HG02642 (cell line): Measurements from ENCODE around the gene QRFP.

Experiments used
- ATAC-seq: cut with Tn5 transposase; IDR thresholded peaks from one replicate; pipeline ENCODE4 v1.9.1; 2021; ENCODE audit warnings: mild to moderate bottlenecking; ENCODE audit not compliant: unreplicated experiment, poor library complexity

The QRFP gene, protein sequence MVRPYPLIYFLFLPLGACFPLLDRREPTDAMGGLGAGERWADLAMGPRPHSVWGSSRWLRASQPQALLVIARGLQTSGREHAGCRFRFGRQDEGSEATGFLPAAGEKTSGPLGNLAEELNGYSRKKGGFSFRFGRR

DNA sequence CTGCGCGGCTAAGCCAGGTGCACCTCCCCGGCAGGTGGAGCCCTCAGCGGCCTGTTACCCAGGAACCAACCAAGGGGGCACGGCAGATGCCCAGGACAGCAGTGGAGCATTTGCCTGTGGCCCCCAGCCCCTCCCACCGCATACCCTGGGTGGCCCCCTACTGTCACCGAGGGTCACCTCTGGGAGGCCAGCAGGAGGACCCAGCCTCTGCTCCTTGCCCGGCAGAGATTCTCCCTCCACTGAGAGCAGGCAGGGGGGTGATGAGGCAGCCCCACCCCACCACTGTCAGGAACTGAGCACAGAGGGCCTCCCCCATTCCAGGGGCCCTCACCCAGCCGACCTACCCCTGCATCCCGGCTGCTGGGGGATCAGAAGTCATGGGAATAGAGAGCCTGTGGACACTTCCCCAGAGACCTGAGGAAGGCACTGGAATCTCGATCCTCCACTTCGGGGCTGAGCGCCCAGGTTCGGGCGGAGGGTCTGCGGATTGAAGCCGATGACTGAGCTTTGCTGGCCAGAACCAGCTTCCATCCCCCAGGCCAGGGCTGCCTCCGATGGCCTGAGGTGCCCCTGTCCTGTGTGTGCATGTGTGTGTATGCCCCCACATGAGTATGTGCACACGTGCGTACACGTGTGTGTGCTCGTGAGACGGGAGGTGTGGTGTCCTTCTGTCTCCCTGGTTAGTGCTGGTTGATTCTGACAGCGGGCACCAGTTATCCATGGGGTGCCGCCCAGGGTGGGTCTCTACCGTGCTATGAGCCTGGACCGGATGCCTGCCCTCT lies at the start of gene QRFP:
QRFP (minus strand) TSS at position 580 of the 782 bp plus-strand sequence. CDS start 2,974 bp downstream, outside the sequence.
- no peak for ATAC-seq

- ATAC-seq = no peak
Observed at GRCh38 chr9:130945173-130945572, 48.6 kb upstream of the QRFP start.

DNA sequence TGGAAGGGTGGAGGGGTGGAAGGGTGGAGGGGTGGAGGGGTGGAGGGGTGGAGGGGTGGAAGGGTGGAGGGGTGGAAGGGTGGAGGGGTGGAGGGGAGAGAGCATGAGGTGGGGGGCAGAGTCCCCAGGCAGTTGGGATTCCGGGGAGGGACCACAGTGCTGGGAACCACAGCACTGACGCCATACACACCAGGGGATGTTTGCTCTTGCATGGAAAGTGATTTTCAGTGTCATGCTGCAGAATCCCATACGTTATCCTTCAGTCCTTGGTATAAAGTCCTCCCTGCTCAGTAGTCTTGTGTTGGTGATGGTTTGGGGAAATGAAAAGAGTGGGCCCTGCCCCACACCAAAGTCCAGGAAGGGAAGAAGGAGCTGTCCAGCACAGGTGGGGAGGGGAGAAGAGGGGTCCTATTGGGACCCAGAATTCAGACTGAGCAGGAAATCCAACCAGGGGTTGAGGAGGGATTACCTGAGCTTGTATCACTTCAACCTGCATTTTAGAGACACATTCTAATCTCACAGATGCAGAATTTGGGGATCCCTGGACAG lies 48.0 kb upstream of the QRFP start:
- ATAC-seq = no peak

GRCh38 chr9:130943777-130944176 lies 47.2 kb upstream of the QRFP start:
- no peak for ATAC-seq

DNA sequence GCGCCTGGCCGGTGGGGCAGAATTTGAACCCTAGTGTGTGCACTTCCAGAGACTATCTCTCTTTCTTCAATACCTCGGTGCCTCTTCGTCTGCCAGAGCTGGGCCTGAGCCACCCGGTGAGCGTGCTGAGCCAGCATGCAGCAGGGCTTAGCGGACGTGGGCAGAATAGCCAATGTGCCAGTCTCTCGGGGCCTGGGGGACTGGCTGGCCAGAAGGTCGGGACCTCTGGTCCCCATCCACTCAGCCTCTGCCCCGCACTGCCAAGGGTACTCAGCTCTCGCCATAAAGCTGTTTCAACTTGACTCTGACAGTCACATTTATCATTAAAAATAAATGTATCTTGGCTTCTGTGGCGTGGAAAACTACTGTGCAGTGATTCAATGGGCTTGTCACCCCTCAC lies 46.6 kb upstream of the QRFP start:
- ATAC-seq = no peak

- no peak for ATAC-seq
Observed at GRCh38 chr9:130942679-130943078, 46.1 kb upstream of the QRFP start.

- no peak for ATAC-seq
Observed at GRCh38 chr9:130942084-130942483, 45.5 kb upstream of the QRFP start.

GRCh38 chr9:130940693-130941576 lies 44.3 kb upstream of the QRFP start:
- ATAC-seq = peak; percentile 62

GRCh38 chr9:130940027-130940549 lies 43.5 kb upstream of the QRFP start:
- no peak for ATAC-seq

DNA sequence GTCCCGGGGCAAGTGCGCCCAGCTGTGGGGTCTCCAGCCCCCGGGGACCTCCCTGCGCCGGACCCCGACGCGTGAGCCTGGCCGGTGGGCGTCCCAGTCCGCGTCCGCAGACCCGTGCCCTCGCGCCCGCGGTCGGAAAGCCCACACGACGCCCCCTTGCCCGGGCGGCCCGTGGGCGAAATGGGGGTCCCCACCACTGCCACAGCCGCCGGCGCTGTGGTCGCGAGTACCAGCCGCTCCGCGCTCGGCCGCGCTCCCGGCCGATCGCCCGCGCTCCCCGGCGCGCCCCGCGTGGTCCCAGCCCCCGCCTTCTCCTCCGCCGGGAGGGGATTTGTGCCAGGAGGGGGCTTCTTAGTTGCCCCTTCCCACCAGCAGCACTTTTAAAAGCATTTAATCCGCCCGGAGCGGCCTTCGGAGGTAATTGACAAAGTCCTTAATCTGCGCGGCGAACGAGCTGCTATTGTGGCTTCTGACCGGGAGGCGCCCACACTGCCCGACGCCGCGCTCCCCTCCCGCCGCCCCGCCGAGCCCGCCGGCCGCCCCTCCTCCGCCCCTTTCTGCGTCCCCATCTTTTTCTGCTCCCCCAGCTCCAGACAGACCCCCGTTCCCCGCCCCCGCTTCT lies 42.9 kb upstream of the QRFP start:
- ATAC-seq = no peak

DNA sequence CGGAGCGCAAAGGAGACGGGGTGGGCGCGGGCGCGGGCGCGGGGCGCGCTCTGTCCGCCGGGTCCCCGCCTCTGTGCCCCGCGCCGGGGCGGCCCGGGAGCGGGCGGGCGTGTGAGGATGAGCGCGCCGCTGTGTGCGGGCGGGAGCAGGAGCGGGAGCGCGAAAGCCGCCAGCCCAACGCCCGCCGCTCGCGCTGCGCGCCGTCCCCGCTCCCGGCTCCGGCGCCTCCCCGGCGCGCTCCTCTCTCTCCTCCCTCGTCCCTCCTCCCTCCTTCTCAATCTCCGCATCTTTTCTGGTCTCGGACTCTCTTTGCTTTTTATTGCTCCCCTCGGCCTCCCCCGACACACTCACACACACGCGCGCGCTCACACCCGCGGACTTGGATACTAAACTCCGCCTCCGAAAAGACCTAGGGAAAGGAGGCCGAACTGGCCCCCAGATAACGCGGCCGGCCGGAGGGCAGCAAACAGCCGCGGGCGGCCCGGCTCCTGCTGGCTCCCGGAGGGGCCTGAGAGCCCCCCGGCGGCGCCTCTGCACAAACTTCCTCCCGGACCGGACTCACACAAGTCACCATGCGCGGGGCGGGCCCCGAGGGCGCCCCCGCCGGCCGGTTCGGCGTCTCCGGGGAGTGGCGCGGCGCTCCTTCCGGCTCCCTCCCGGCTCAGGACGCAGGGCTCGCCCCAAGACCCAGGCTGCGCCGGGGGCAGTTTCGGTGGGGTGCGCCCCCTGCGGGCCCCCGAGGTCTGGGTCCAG lies 42.2 kb upstream of the QRFP start, which contains the start of gene FIBCD1:
FIBCD1 (minus strand) TSS at position 596 of the 753 bp plus-strand sequence. CDS start 640 bp downstream, outside the sequence.
- no peak for ATAC-seq

GRCh38 chr9:130938184-130938651 lies 41.6 kb upstream of the QRFP start:
- no peak for ATAC-seq

DNA sequence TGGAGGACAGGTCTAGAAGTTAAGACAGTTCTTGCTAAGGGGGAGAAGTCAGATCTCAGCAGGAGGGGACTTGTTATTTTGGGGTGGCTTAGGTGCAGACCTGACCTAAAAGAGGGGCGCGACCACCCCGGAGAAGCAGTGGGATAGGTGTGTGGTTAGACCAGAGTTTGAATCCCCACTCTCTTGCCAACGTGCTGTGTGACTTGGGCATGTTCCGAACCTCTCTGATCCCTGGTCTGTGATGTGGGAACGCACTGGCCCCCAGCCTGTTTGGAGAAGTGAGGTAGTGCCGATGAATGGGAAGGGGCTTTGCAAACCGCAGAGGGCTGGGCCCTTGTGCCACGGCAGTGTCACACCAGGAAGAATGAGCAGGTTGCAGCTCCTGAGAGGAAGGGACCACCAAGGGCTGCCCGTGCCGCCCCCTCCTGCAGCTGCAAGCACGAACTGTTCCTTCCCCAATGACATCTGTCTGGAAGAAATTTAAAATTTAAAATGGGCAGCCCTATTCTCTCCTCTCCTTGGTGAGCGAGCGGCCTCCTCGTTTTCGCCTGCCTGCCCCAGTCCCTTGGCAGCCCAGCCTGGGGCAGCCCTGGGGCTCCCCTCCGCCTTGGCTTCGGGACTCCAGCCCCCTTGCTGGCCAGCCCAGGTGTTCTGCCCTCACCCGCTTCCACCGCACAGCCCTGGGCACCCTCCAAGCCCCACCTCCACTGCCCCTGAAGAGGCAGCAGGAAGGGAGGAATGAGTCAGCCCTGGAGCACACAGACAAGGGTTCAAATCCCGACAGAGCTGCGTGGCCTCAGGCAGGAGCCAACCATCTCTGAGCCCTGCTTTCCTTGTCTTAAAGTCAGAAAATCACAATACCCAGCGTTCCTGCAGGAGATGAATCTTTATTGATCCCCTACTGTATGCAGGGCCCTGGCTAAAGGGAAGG lies 40.8 kb upstream of the QRFP start:
- no peak for ATAC-seq

- no peak for ATAC-seq
Observed at GRCh38 chr9:130936285-130937117, 39.9 kb upstream of the QRFP start.

DNA sequence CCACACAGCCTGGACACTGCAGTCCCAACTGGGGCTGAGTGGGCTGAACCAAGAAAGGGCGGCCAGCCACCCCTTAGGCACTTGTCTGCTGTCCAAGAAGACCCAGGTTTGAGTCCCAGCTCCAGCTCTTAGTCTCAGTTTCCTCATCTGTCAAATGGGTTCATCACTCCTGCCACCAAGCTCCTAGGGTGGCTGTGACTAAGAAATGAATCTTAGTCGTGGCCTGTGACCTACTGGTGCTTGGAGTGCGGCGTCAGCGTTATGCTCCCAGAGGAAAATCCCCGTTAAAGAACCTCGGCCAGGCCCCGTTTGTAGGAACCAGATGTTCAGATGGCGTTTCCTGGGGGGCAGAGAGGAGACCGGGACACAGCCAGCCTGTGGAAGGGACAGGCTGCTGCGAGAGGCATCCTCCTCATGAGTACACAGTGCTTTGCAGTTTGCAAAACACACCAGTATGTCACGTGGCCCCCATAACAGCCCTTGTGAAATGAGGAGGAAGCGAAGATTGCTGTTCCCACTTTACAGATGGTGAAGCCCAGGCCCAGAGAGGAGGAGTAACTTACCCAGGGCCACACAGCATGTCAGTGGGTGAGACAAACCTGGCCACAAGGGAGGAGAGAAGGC lies 39.1 kb upstream of the QRFP start:
- no peak for ATAC-seq

DNA sequence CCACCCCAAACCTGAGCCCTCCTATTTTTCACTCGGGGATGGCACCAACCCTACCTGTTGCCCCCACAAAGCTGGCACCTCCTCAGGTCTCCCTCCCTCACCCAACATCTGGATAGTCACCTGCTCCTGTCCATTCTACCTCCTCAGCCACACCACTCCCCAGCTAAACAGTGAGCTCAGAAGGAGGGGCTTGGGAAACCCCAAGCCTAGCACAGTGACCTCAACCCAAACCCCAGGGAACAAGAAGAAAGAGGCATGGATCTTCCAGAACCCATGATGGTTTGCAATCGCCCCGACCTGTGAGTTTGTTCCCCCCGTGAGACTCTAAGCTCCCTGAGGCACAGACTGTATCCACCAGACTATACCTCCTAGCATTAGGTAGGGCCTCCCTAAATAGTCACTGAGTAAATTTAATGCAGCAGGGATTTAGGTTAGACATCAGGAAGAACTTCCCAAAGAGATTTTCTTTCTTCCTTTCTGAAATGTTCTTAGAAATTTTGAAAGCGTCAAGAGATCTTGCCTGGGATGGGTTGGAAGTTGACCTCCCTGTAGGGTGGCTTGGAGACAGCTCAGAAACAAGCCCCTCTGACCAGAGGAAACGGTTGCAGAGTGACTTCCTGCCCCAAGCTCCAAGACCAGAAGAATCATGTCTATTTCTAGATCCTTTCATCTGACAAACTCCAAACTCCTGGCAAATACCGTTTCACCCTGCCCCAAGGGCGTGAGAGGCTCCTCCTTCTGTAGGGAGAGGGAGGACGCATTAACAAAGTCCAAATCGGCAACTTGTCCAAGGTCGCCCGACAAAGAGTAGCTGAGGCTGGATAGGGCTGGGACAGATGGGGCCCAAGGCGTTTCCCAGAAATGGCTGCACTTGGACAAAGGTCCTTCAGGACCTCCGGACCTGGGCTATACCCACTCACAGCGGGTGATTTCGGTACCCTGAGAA lies 38.4 kb upstream of the QRFP start:
- no peak for ATAC-seq
